Glutamatergic neuron (in vitro differentiated cells): ENCODE data around the gene LCP1. TPM values are rescaled to one million over a fixed set of nuclear protein-coding genes. Genes with fewer than 3 reads are reported as not detected.
A peak's percentile ranks its signal among the peaks of the same experiment; 100 is the strongest.

Source experiments
- DNase-seq: peaks from one replicate; pipeline ENCODE4 v3.0.0; 2022
- H3K27ac Mint-ChIP-seq: one replicate; pipeline ENCODE4 v1.8.0; 2020; ENCODE audit warnings: mild to moderate bottlenecking, mixed read lengths, inconsistent platforms; ENCODE audit not compliant: unreplicated experiment
- H3K27me3 Mint-ChIP-seq: one replicate; pipeline ENCODE4 v1.8.0; 2020; ENCODE audit warnings: mild to moderate bottlenecking, moderate library complexity, mixed read lengths, inconsistent platforms; ENCODE audit not compliant: unreplicated experiment
- H3K36me3 Mint-ChIP-seq: one replicate; pipeline ENCODE4 v1.8.0; 2020; ENCODE audit warnings: mild to moderate bottlenecking, mixed read lengths, inconsistent platforms; ENCODE audit not compliant: unreplicated experiment
- H3K4me1 Mint-ChIP-seq: one replicate; pipeline ENCODE4 v1.8.0; 2020; ENCODE audit warnings: mild to moderate bottlenecking, low read depth, mixed read lengths, inconsistent platforms; ENCODE audit not compliant: unreplicated experiment
- H3K4me3 Mint-ChIP-seq: one replicate; pipeline ENCODE4 v1.8.0; 2020; ENCODE audit warnings: mild to moderate bottlenecking, mixed read lengths, inconsistent platforms; ENCODE audit not compliant: unreplicated experiment
- H3K9me3 Mint-ChIP-seq: one replicate; pipeline ENCODE4 v1.8.0; 2020; ENCODE audit warnings: mild to moderate bottlenecking, moderate library complexity, mixed read lengths, inconsistent platforms; ENCODE audit not compliant: unreplicated experiment
- total RNA-seq: library from RNA; stranded (reverse); fragmentation: NEBNext Ultra II Directional; extraction: Animal tissue kit (Norgen Biotek cat#: 25700); gene quantifications from one replicate; pipeline ENCODE4 v1.2.1, GENCODE V29; 2021; ENCODE audit not compliant: unreplicated experiment
- TF ChIP-seq, protein P1 (sequence below): fragments of 200-600 bp; sonication (generic); IDR thresholded peaks from one replicate; pipeline ENCODE4 v1.5.0; 2021; ENCODE audit not compliant: partially characterized antibody, unreplicated experiment

LCP1 gene
- total RNA-seq, 1 donor from 2014 or later = 0.71 TPM

GRCh38 chr13:46126552-46127357 is 55.2 kb downstream of the LCP1 start:
- TF ChIP-seq, protein P1, sequence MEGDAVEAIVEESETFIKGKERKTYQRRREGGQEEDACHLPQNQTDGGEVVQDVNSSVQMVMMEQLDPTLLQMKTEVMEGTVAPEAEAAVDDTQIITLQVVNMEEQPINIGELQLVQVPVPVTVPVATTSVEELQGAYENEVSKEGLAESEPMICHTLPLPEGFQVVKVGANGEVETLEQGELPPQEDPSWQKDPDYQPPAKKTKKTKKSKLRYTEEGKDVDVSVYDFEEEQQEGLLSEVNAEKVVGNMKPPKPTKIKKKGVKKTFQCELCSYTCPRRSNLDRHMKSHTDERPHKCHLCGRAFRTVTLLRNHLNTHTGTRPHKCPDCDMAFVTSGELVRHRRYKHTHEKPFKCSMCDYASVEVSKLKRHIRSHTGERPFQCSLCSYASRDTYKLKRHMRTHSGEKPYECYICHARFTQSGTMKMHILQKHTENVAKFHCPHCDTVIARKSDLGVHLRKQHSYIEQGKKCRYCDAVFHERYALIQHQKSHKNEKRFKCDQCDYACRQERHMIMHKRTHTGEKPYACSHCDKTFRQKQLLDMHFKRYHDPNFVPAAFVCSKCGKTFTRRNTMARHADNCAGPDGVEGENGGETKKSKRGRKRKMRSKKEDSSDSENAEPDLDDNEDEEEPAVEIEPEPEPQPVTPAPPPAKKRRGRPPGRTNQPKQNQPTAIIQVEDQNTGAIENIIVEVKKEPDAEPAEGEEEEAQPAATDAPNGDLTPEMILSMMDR = peak; percentile 76
- H3K4me1 Mint-ChIP-seq = no peaks in the 10 kb centered on the region
- no peak overlapping the region for H3K4me3 Mint-ChIP-seq
- no peaks in the 10 kb centered on the region for H3K36me3 Mint-ChIP-seq
- H3K27ac Mint-ChIP-seq = no peak overlapping the region
- H3K9me3 Mint-ChIP-seq = no peaks in the 10 kb centered on the region
- H3K27me3 Mint-ChIP-seq = no peaks in the 10 kb centered on the region
- DNase-seq = peak; percentile 82

DNA sequence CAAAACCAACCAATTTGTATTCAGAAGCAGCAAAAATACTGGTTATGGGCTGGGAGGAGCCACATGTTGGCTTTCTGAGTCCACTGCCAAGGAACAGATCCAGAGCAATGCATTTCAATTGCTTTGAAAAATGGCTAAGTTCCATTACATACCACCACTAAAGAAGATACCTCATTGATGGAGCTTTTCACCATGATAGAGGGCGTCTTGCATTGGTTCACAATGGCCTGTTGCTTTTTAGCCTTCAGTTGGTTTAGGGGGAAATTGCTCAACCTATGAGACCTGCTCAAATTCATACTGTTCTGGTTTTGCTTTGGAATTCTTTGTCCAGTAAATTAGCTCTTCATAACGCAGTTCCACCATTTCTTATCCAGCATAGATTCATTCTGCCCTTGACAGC is 55.9 kb downstream of the LCP1 start:
- no peaks in the 10 kb centered on the region for H3K4me1 Mint-ChIP-seq
- no peak overlapping the region for H3K4me3 Mint-ChIP-seq
- H3K36me3 Mint-ChIP-seq = no peaks in the 10 kb centered on the region
- H3K27ac Mint-ChIP-seq = no peak overlapping the region
- H3K27me3 Mint-ChIP-seq = no peaks in the 10 kb centered on the region
- no peak for DNase-seq
- no peaks in the 10 kb centered on the region for H3K9me3 Mint-ChIP-seq
- TF ChIP-seq, protein P1 = no peak

- no peaks in the 10 kb centered on the region for H3K9me3 Mint-ChIP-seq
- TF ChIP-seq, protein P1 = no peak
- H3K36me3 Mint-ChIP-seq = no peaks in the 10 kb centered on the region
- no peak for DNase-seq
- H3K27ac Mint-ChIP-seq = no peak overlapping the region
- H3K27me3 Mint-ChIP-seq = no peaks in the 10 kb centered on the region
- no peak overlapping the region for H3K4me3 Mint-ChIP-seq
- H3K4me1 Mint-ChIP-seq = no peaks in the 10 kb centered on the region
Observed at GRCh38 chr13:46124967-46125933, 56.7 kb downstream of the LCP1 start.

- H3K4me3 Mint-ChIP-seq = no peak overlapping the region
- H3K9me3 Mint-ChIP-seq = no peaks in the 10 kb centered on the region
- DNase-seq = no peak
- H3K27me3 Mint-ChIP-seq = no peaks in the 10 kb centered on the region
- no peaks in the 10 kb centered on the region for H3K36me3 Mint-ChIP-seq
- no peak overlapping the region for H3K27ac Mint-ChIP-seq
- H3K4me1 Mint-ChIP-seq = no peaks in the 10 kb centered on the region
- TF ChIP-seq, protein P1 = no peak
Observed at GRCh38 chr13:46124531-46124966, 57.4 kb downstream of the LCP1 start.
